ENCODE results near the gene NAT16.

NAT16 gene

GRCh38 chr7:101161692-101162471, 18.2 kb downstream of the NAT16 start:
- no peaks in the 10 kb centered on the region for H3K36me3 ChIP-seq (ENCODE audit: control insufficient read depth, low read depth, low read length)
- H3K27me3 ChIP-seq (ENCODE audit: control insufficient read depth, insufficient read depth, low read length) = peaks cover 43% of the 10 kb centered on the region
- H3K9ac ChIP-seq (ENCODE audit: low read length) = peak overlapping the region; percentile 46
- H3K4me1 ChIP-seq (ENCODE audit: control insufficient read depth, low read depth, low read length) = peaks cover 28% of the 10 kb centered on the region
- no peaks in the 10 kb centered on the region for H3K9me3 ChIP-seq (ENCODE audit: control insufficient read depth, low read depth, low read length)
- peak overlapping the region; percentile 58 for H3K4me3 ChIP-seq (ENCODE audit: low read length)
- no peak overlapping the region for H3K27ac ChIP-seq (ENCODE audit: low read length)

GRCh38 chr7:101160910-101161309, 19.2 kb downstream of the NAT16 start:
- no peaks in the 10 kb centered on the region for H3K9me3 ChIP-seq (ENCODE audit: control insufficient read depth, low read depth, low read length)
- peaks cover 37% of the 10 kb centered on the region for H3K27me3 ChIP-seq (ENCODE audit: control insufficient read depth, insufficient read depth, low read length)
- no peaks in the 10 kb centered on the region for H3K36me3 ChIP-seq (ENCODE audit: control insufficient read depth, low read depth, low read length)
- no peak overlapping the region for H3K27ac ChIP-seq (ENCODE audit: low read length)
- H3K9ac ChIP-seq (ENCODE audit: low read length) = no peak overlapping the region
- peaks cover 30% of the 10 kb centered on the region for H3K4me1 ChIP-seq (ENCODE audit: control insufficient read depth, low read depth, low read length)
- no peak overlapping the region for H3K4me3 ChIP-seq (ENCODE audit: low read length)

DNA sequence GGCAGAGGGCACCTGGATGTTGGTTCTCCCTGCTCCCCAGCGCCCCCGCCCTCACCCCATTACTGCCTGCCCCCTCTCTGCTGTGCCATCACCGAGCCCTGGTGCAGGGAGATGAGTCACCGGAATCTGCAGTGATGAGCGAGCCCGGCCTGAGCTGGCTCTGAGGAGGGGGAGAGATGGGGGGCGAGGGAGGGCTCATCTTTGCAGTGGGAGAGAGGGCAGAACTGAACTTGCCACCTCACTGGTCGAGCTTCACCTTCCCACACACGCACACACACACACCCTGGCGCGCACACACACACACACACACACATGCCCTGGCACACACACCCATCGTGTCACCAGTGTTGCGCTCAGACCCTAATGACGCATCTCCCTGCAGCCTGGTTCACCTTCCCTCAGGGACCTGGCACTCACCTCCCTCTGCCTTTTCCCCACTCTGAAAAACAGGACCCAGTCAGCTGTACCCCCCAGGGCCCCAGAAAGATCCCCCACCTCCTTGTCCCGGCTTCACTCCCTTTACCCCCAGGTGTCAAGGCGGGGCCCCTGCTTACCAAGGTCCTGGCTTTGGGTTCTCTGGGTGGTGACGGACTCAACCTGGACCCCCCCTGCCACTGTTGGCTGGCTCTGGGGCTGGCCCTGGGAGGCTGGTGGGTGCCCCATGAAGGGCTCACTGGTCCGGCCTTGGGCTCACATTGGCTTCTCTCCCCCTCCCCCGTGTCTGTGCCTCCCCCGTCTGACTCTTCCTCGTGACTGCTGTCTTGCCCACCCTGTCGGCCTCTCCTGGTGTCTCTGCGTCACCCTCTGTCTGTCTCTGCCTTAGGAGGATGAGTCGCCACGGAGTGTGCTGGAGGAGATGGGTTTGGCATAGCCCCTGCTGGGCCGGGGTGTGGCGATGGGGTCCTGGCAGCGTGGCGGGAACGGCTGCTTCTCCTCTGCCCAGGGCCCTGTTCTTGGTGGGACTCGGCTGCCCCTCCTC, 20.1 kb downstream of the NAT16 start:
- no peak overlapping the region for H3K9ac ChIP-seq (ENCODE audit: low read length)
- no peaks in the 10 kb centered on the region for H3K9me3 ChIP-seq (ENCODE audit: control insufficient read depth, low read depth, low read length)
- H3K27me3 ChIP-seq (ENCODE audit: control insufficient read depth, insufficient read depth, low read length) = peaks cover 29% of the 10 kb centered on the region
- no peak overlapping the region for H3K4me3 ChIP-seq (ENCODE audit: low read length)
- H3K36me3 ChIP-seq (ENCODE audit: control insufficient read depth, low read depth, low read length) = no peaks in the 10 kb centered on the region
- H3K4me1 ChIP-seq (ENCODE audit: control insufficient read depth, low read depth, low read length) = peaks cover 32% of the 10 kb centered on the region
- no peak overlapping the region for H3K27ac ChIP-seq (ENCODE audit: low read length)

- Histone ChIP-seq H3K27me3 (ENCODE audit: control insufficient read depth, insufficient read depth, low read length) (peaks cover 18% of the 10 kb centered on the region), H3K4me3 (ENCODE audit: low read length) (no peak overlapping the region), H3K27ac (ENCODE audit: low read length) (no peak overlapping the region), H3K36me3 (ENCODE audit: control insufficient read depth, low read depth, low read length) (no peaks in the 10 kb centered on the region), H3K4me1 (ENCODE audit: control insufficient read depth, low read depth, low read length) (peaks cover 22% of the 10 kb centered on the region), H3K9ac (ENCODE audit: low read length) (no peak overlapping the region), H3K9me3 (ENCODE audit: control insufficient read depth, low read depth, low read length) (no peaks in the 10 kb centered on the region)
These were observed 23.1 kb downstream of the NAT16 start for GRCh38 chr7:101156866-101157589.

GRCh38 chr7:101156277-101156676, 23.8 kb downstream of the NAT16 start:
- H3K36me3 ChIP-seq (ENCODE audit: control insufficient read depth, low read depth, low read length) = no peaks in the 10 kb centered on the region
- H3K4me1 ChIP-seq (ENCODE audit: control insufficient read depth, low read depth, low read length) = peaks cover 17% of the 10 kb centered on the region
- H3K9ac ChIP-seq (ENCODE audit: low read length) = no peak overlapping the region
- H3K27me3 ChIP-seq (ENCODE audit: control insufficient read depth, insufficient read depth, low read length) = peaks cover 10% of the 10 kb centered on the region
- no peak overlapping the region for H3K4me3 ChIP-seq (ENCODE audit: low read length)
- H3K9me3 ChIP-seq (ENCODE audit: control insufficient read depth, low read depth, low read length) = no peaks in the 10 kb centered on the region
- no peak overlapping the region for H3K27ac ChIP-seq (ENCODE audit: low read length)

DNA sequence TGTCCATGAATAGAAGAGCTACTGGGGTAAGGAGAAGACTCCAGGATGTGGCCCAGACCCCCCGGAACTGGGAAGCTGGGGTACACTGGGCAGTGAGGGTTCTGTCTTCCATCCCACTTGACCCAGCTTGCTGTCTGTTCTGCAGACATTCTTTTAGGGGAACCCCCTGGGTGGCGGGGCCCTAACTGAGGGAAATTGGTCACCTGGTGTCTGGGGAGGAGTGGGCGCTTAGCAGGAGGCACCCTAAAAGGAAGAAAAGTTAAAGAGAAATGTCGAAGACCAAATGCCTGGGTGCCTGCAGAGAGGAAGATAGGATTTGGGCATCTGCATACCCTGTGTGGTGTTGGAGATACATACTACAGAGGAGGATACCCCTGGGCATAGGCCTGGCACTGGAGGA, 24.8 kb downstream of the NAT16 start:
- Histone ChIP-seq H3K36me3 (ENCODE audit: control insufficient read depth, low read depth, low read length) (no peaks in the 10 kb centered on the region), H3K27me3 (ENCODE audit: control insufficient read depth, insufficient read depth, low read length) (peaks cover 8% of the 10 kb centered on the region), H3K9ac (ENCODE audit: low read length) (peak overlapping the region; percentile 64), H3K4me3 (ENCODE audit: low read length) (peak overlapping the region; percentile 82), H3K9me3 (ENCODE audit: control insufficient read depth, low read depth, low read length) (no peaks in the 10 kb centered on the region), H3K4me1 (ENCODE audit: control insufficient read depth, low read depth, low read length) (peaks cover 13% of the 10 kb centered on the region), H3K27ac (ENCODE audit: low read length) (no peak overlapping the region)

- H3K4me3 ChIP-seq (ENCODE audit: low read length) = peak overlapping the region; percentile 82
- no peak overlapping the region for H3K27ac ChIP-seq (ENCODE audit: low read length)
These were observed 25.4 kb downstream of the NAT16 start for GRCh38 chr7:101154693-101155102.

GRCh38 chr7:101153969-101154692, 26.0 kb downstream of the NAT16 start, which contains the start of gene AP1S1:
Gene AP1S1 (plus strand): TSS chr7:101154476. CDS start chr7:101154515, 39 bp downstream.
- Histone ChIP-seq H3K27ac (ENCODE audit: low read length) (no peak within 1 kb of the TSS), H3K4me3 (ENCODE audit: low read length) (peak within 1 kb of the TSS; percentile 82)

More at GRCh38 chr7:101154693-101155102, 25.4 kb downstream of the NAT16 start:
- H3K36me3 ChIP-seq (ENCODE audit: control insufficient read depth, low read depth, low read length) = no peaks in the 10 kb centered on the region
- H3K9ac ChIP-seq (ENCODE audit: low read length) = peak overlapping the region; percentile 64
- H3K27me3 ChIP-seq (ENCODE audit: control insufficient read depth, insufficient read depth, low read length) = peaks cover 8% of the 10 kb centered on the region
- no peaks in the 10 kb centered on the region for H3K9me3 ChIP-seq (ENCODE audit: control insufficient read depth, low read depth, low read length)
- H3K4me1 ChIP-seq (ENCODE audit: control insufficient read depth, low read depth, low read length) = peaks cover 13% of the 10 kb centered on the region

DNA sequence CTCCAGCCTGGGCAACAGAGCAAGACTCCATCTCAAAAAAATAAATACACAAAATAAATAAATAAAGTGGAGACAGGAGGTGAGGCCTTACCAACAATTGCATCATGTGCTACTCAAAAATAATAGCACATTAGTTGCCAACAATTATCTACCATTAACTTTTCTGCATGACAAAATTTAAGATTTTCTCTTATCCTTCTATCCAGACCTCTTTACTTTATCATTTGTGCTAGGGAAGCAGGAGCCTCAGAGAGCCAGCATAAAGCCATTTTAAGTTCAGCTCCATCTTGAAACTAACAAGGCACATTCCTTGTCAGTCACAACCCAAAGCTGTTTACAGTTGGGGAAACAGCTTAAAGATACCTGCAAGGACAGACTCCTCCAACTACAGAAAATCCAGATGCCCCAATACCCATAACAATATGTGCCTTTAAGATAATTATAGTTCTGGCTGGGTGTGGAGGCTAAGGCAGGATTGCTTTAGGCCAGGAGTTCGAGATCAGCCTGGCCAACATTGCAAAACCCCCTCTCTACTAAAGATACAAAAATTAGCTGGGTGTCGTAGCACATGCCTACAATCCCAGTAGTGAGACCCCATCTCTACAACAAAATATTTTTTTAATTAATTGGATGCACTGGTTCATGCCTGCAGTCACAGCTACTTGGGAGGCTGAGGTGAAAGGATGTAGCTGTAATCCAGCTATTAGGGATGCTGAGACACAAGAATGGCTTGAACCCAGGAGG, 28.0 kb downstream of the NAT16 start:
- peaks cover 8% of the 10 kb centered on the region for H3K27me3 ChIP-seq (ENCODE audit: control insufficient read depth, insufficient read depth, low read length)
- no peak overlapping the region for H3K27ac ChIP-seq (ENCODE audit: low read length)

More at GRCh38 chr7:101153969-101154692, 26.0 kb downstream of the NAT16 start, which contains the start of gene AP1S1:
- no peaks in the 10 kb centered on the region for H3K9me3 ChIP-seq (ENCODE audit: control insufficient read depth, low read depth, low read length)
- H3K36me3 ChIP-seq (ENCODE audit: control insufficient read depth, low read depth, low read length) = no peaks in the 10 kb centered on the region
- peak within 1 kb of the TSS; percentile 64 for H3K9ac ChIP-seq (ENCODE audit: low read length)
- H3K27me3 ChIP-seq (ENCODE audit: control insufficient read depth, insufficient read depth, low read length) = peaks cover 8% of the 10 kb centered on the region
- peaks cover 13% of the 10 kb centered on the region for H3K4me1 ChIP-seq (ENCODE audit: control insufficient read depth, low read depth, low read length)

DNA sequence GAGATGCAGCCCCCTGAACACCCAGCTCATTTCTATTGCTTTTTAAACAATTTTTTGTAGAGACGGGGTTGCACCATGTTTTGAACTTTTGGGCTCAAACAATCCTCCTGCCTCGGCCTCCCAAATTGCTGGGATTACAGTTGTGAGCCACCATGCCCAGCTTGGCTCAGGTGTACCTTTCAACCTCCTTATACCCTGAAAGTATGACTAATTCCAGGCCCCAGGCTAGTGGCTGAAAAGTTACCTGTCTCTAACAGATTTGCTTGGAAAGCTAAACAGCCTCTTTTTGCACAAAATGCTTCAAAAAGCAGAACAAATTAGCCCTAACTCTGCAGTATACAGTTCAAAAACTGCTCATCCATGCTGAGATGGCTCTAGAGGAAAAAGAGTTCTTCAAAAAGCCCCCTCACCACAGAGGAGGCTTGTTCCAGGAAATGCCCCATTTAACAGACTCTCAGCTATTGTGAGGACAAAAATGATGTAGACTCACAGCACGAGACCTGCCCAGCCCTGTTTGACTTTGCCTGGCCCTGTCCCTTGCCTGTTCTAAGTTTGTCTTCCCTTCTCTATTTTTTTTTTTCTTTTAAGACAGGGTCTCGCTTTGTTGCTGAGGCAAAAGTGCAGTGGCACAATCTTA, 39.2 kb downstream of the NAT16 start:
- Histone ChIP-seq H3K4me1 (ENCODE audit: control insufficient read depth, low read depth, low read length) (no peaks in the 10 kb centered on the region), H3K36me3 (ENCODE audit: control insufficient read depth, low read depth, low read length) (no peaks in the 10 kb centered on the region), H3K9ac (ENCODE audit: low read length) (no peak overlapping the region), H3K27me3 (ENCODE audit: control insufficient read depth, insufficient read depth, low read length) (no peaks in the 10 kb centered on the region), H3K4me3 (ENCODE audit: low read length) (no peak overlapping the region), H3K27ac (ENCODE audit: low read length) (no peak overlapping the region), H3K9me3 (ENCODE audit: control insufficient read depth, low read depth, low read length) (no peaks in the 10 kb centered on the region)

More for the DNA sequence above, 28.0 kb downstream of the NAT16 start:
- no peak overlapping the region for H3K4me3 ChIP-seq (ENCODE audit: low read length)
- peaks cover 13% of the 10 kb centered on the region for H3K4me1 ChIP-seq (ENCODE audit: control insufficient read depth, low read depth, low read length)
- H3K36me3 ChIP-seq (ENCODE audit: control insufficient read depth, low read depth, low read length) = no peaks in the 10 kb centered on the region
- no peaks in the 10 kb centered on the region for H3K9me3 ChIP-seq (ENCODE audit: control insufficient read depth, low read depth, low read length)
- no peak overlapping the region for H3K9ac ChIP-seq (ENCODE audit: low read length)
